Inferior parietal cortex (tissue), 1 donor: ENCODE measurements around the gene ATAD3C.
"Not testable (repeated sequence)": the region's sequence is repeated elsewhere in the genome, so short reads cannot be mapped to it uniquely, and the experiment has no call there.

ENCODE experiments used
- DNase-seq: peaks from one replicate; pipeline ENCODE4 v3.0.0-alpha.2; 2016; ENCODE audit errors: extremely low spot score

ATAD3C gene

DNA sequence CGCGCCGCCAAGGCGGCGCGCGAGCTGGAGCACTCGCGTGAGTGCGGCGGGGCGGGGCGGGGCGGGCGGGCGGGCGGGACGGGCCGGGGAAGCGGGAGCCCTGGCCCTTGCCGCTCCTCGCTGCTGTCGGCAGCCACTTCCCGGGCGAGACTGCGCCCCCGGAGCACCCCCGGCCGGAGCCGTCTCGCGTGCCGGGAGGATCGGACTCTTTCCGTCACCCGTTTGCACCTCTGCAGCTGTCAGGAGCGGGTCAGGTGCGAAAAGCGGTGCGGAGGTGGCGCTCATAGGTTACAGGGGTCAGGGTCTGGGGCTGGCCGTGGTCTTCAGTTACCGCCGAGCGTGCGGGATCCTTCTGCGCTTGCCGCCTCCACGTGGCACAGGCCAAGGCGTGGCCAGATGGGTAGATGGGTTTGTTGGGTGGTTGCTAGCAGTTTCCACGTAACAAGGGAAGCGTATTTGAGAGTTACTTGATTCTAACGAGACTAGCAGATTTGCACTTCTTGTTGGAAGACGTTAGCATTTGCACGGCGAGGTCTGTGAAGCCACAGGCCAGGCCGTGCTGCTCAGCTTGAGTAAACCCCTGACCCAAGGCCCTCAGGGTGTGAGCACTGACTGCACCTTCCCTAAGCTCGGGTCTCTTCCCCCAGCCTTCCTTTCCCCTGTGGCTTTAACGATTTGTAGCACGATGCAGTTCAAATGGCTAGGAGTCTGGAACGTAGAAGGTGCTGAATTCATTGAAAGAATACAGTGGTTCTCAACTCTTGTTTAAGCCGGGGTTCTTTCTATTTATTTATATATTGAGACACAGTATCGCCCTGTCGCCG is 22.8 kb downstream of the ATAD3C start:
- not testable (repeated sequence) for DNase-seq

DNA sequence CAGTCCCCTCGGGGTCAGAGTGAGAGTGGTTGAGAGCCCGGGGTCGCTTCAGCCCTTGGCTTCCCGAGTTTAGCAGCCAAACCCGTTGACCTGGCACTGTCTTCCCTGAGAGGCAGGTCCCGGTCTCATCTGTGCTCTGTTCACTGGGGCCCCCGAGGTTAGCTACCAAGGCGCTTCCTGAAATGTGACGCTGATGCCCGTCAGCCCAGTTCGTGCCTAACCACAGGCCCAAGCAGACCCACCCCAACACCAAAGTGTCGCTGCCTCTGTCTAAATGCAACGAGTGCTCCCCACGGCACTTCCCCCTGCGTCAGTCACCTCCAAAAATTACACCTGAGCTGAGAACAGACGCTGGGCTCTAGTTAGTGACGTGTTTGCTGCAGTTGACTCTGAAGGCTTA is 26.5 kb downstream of the ATAD3C start:
- not testable (repeated sequence) for DNase-seq

DNA sequence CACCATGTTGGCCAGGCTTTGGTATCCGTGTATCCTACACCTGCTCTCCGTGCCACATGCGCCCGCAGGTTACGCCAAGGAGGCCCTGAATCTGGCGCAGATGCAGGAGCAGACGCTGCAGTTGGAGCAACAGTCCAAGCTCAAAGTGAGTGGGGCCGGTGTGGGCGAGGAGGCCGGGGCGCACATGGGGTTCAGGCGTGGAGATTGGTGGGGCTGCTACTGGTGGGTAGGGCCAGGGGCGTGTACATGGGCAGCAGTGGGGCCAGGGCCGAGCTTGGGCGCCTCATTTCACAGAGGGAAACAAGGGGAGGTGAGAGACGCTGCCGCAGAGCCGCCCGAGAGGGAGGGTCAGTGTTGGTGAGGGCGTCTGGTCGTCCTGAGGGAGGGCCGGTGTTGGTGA is 27.7 kb downstream of the ATAD3C start:
- no peak for DNase-seq

DNA sequence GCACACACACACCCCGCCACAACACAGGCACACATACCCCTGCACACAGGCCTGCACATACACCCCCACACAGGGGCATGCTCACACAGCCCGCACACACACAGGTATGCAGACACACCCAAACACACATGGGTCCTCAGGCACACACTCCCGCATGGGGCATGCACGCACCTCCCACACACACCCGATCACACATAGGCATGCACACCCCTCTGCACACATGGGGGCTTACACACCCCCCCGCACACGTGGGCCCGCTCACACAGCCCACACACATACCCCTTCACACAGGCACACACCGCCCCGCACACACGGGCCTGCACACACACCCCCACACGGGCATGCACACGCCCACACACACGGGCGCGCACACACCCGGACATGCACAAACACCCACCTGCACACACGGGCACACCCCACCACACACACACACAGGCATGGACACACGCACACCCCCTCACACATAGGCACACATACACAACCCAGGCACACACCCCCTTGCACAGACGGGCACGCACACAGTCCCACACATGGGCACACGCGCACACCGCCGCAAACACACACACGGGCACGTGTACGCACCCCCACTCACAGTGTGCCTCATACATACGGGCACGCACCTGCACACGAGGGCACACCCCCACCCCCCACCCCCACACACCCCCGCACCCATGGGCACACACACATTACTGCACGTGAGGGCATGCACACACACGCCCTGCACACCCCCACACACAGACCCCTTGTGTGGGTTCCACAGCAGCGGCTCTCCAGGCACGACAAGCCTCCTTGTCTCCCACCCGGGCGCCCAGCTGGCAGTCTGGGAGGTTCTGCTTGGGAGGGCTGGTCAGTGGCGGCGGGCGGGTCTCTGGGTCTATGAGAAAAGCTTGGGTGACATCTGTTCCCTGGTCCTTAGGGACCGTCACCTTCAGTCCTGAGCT is 30.3 kb downstream of the ATAD3C start:
- no peak for DNase-seq

DNA sequence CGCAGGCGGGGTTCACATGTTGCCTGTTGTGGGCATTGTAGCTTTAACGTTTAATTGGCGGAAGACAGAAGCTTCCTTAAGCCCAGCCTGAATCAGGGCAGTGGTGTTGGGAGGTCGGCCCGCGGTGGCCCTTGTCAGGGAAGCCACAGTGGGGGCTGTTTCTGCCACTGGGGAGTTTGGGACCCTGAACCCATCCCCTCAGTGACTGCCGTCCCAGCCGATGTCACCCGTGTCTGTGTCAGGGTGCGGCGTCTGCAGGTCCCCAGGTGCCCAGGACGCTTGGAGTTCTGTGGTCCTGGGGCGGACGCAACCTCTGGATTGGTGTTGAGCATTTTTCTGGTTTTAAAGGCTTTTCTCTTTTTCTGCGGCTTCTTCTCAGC is 31.0 kb downstream of the ATAD3C start:
- not testable (repeated sequence) for DNase-seq

DNA sequence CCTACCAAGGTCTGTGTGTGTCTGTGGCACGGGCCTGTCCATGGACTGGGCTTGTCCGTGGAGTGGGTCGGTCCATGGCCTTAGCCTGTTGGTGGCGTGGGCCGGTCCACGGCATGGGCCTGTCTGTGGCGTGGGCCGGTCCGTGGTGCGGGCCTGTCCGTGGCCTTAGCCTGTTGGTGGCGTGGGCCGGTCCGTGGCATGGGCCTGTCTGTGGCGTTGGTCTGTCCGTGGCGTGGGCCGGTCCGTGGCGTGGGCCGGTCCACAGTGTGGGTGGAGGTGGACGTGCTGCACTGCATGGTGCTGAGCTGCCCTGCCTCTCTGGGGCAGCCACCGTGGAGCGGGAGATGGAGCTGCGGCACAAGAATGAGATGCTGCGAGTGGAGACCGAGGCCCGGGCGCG is 32.3 kb downstream of the ATAD3C start:
- not testable (repeated sequence) for DNase-seq

DNA sequence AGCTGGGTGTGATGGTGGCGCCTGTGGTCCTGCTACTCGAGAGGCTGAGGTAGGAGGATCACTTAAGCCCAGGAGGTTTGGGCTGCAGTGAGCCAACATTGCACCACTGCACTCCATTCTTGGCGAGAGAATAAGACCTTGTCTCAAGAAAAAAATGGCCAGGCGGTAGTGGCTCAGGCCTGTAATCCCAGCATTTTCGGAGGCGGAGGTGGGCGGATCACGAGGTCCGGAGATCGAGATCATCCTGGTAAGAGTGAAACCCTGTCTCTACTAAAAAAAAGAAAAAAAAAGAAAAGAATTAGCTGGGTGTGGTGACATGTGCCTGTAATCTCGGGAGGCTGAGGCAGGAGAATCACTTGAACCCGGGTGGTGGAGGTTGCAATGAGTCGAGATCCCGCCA is 33.4 kb downstream of the ATAD3C start:
- no peak for DNase-seq

DNA sequence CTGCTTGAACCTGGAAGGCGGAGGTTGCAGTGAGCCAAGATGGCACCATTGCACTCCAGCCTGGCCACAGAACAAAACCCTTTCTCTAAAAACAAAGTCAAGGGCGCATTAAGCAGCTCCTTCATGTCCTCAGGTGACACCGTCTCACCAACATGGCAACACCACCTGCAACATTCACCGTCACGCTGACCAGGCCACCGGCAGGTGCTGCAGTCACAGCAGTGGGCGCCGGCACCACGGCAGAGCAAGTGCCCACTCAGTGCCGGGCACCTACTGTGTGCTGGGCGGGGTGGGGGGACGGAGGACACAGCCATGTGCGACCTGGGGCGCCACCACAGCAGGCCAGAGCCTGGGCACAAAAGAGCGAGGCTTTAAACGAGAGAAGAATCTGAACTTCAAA is 34.2 kb downstream of the ATAD3C start:
- no peak for DNase-seq

DNA sequence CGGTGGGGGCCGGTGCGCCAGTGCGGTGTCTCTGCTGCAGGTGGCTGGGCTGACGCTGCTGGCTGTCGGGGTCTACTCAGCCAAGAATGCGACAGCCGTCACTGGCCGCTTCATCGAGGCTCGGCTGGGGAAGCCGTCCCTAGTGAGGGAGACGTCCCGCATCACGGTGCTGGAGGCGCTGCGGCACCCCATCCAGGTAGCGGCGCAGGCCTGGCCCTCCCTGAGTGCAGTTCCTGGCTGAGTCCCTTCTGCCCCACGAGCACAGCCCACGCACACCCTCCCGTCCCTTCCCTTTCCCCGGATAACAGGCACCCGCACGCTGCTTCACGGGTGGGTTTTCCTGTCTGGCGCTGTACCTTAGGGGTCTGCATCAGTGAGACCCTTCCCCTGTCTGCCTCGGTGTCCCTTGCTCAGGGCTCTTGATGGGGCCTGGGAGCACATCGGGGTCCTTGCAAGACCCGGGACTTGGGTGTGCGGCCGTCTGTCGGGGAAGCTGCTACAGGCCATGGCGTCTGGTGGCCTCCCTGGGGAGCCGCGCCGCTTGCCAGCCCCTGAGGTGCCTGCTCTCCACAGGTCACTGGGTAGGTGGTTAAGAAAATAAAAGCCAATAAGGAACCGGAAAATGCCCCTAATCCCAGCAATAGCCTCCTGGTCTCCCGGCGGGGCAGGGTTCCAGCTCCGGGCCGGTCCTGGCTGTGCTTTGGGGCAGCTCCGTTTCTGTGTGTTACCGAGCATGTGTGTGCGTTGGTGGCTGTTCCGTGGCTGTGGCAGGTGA is 35.7 kb downstream of the ATAD3C start:
- DNase-seq, result not testable (repeated sequence)

DNA sequence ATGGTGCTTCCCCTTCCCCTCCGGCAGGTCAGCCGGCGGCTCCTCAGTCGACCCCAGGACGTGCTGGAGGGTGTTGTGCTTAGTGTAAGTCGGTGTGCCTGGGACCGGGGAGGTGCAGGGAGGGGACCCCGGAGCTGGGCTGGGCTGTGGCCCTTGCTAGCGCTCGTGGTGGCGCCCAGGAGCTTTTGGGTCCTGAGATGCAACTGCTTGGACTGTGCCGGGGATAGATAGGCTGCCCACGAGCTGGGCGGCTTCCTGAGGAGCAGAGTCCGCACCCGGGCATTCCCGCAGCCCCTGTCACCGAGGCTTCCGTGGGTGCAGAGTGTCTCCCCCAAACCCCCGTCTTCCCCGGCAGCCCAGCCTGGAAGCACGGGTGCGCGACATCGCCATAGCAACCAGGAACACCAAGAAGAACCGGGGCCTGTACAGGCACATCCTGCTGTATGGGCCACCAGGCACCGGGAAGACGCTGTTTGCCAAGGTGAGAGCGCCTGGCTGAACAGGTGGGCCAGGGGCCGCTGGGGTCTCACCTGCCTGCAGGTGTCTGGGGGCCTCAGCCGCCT is 36.3 kb downstream of the ATAD3C start:
- DNase-seq, result not testable (repeated sequence)

DNA sequence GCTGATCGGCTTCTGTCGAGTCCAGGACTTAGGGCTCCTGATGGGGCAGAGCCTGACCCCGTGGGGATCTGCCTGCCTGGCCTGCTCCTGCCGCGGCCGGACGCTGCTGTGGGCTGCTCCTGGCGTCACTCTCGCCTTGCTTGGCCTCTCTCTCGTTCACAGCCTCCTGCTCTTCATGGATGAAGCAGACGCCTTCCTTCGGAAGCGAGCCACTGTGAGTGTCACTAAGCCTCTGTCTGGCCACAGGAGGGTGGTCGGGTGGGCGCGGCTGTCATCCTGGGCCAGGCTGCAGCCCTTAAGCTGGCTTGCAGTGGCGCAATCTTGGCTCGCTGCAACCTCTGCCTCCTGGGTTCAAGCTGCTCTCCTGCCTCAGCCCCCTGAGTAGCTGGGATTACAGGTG is 38.2 kb downstream of the ATAD3C start:
- DNase-seq, result no peak

DNA sequence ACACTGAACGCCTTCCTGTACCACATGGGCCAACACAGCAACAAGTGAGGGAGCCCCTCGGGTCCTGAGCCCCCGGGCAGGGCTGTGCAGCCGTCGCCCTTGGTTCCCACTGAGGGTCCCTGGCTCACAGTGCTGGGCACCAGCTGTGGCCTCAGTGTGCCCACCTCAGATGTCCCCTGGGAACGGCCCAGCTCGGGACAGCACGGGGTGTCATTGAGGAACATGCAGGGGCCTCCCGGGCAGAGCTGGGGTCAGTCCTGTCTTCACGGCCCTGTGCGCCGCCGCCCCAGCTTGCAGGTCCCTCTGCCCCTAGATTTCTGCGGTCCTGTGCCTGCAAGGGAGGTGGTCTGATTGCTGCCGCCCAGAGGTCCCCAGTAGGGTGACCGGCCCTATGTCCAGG is 39.7 kb downstream of the ATAD3C start:
- DNase-seq, result no peak

DNA sequence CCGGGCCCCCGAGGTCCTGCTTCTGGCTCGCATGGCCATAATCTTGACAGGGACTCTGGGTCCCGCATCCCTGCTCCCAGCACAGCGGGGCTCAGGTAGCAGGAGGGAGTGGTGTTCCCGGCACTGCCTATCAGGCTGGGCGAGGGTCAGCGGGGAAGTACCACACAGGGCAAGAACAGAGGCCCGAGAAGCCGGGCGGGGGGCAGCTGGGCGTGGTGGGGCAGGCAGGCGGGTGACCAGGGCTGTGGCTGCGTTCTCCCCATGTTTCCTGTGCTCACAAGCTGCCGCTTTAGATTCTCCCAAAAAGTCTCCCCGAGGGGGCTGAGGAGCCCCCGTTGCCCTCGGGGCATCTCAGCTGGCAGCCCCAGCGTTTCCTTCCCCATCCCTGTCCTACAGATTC is 40.4 kb downstream of the ATAD3C start:
- DNase-seq, result no peak

DNA sequence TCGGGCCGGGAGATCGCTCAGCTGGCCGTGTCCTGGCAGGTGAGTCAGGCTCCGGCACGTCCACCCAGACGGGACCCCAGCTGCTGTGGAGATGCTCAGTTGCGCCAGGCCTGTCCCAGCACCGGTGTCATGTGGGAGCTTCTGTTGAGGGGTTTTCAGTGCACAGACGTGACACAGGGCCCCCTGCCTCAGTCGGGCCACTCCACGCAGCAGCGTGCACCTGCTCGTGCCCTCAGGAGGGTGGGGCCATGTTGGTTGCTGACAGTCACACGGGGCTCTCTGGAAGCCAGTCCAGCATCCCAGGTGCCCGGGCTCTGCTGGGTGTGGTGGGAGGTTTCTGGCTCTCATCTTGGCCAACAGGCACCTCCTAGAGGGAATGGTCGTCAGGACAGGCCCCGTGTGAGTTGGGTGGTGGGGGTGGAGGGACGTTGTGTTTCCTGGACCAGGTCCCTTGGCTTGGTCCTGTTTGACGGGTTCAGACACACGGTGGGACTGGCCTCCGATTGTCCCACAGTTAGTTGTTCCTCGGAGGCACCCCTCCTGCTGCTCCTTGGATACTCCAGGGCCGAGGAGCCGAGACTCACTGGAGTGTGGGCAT is 41.2 kb downstream of the ATAD3C start:
- DNase-seq, result no peak

DNA sequence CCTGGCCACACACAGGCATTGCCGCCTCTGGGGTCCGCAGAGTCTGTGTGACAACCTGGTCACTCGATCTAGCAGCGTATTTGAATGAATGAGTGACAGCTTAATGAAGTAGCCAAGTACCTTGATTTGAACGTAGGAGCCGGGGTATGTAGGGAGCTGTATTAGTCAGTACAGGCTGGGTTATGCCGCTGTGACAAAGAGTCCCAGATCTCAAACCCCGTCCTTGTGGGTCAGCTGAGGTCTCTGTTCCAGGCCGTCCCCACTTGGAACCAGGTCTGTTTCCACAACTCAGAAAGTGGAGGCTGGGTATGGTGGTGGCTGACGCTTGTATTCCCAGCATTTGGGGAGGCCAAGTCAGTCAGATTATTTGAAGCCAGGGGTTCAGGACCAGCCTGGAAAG is 42.1 kb downstream of the ATAD3C start:
- DNase-seq, result no peak

DNA sequence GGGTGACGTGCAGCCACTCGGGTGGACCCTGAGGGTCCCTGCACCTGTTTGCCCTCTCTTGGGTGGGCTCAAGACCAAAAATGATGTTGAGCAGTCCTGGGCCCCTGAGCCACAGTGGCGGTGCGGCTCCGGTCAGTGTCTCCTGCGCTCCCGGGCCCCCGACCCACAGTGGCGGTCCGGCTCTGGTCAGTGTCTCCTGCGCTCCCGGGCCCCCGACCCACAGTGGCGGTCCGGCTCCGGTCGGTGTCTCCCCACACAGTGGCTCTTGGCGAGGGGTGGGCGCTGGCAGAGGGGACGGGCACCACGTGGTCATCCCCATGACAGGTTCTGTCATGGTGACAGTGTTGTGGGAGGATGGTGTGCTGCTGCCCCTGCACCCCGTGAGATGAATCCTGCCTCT is 44.8 kb downstream of the ATAD3C start:
- not testable (repeated sequence) for DNase-seq

DNA sequence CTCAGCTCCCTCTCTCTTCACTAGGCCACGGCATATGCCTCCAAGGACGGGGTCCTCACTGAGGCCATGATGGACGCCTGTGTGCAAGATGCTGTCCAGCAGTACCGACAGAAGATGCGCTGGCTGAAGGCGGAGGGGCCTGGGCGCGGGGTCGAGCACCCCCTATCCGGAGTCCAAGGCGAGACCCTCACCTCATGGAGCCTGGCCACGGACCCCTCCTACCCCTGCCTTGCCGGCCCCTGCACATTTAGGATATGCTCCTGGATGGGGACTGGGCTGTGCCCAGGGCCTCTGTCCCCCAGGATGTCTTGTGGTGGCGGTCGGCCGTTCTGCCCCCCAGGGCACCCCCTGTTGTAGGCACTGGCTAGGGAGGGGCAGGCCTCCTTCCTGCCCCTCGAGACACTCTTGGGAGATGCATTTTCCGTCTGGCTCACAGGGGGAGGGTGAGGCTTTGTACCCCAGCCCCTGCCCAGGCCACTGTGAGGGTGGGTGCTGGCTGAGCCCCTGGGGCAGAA is 46.0 kb downstream of the ATAD3C start:
- DNase-seq, result not testable (repeated sequence)

DNA sequence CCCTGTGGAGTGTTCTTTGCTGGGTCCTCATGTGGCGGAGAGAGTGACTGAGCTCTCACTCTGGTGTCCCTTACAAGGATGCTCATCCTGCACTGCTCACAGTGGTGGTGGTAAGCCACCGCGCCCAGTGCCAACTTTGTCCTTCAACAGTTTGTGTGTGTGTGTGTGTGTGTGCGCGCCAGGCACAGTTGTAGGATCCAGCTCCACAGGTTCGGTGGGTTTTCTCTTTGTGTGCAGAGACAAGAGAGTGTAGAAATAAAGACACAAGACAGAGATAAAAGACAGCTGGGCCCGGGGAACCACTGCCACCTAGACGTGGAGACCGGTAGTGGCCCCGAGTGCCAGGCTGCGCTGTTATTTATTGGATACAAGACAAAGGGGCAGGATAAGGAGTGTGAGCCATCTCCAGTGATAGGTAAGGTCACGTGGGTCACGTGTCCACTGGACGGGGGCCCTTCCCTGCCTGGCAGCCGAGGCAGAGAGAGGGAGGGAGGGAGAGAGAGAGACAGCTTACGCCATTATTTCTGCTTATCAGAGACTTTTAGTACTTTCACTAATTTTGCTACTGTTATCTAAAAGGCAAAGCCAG is 55.4 kb downstream of the ATAD3C start:
- DNase-seq, result peak; percentile 48

DNA sequence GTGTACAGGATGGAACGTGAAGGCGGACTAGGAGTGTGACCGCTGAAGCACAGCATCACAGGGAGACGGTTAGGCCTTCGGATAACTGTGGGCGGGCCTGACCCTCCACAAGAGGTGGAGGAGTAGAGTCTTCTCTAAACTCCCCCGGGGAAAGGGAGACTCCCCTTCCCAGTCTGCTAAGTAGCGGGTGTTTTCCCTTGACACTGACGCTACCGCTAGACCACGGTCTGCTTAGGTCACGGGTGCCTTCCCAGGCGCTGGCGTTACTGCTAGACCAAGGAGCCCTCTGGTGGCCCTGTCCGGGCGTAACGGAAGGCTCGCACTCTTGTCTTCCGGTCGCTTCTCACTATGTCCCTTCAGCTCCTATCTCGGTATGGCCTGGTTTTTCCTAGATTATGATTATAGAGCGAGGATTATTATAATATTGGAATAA is 55.9 kb downstream of the ATAD3C start:
- peak; percentile 10 for DNase-seq

DNA sequence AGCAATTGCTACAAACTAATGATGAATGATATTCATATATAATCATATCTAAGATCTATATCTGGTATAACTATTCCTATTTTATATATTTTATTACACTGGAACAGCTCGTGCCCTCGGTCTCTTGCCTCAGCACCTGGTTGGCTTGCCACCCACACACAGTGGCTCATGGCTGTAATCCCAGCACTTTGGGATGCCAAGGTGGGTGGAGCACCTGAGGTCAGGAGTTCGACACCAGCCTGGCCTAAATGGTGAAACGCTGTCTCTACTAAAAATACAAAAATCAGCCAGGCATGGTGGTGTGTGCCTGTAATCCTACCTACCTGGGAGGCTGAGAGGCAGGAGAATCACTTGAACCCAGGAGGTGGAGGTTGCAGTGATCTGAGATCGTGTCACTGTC is 56.3 kb downstream of the ATAD3C start:
- DNase-seq, result not testable (repeated sequence)

DNA sequence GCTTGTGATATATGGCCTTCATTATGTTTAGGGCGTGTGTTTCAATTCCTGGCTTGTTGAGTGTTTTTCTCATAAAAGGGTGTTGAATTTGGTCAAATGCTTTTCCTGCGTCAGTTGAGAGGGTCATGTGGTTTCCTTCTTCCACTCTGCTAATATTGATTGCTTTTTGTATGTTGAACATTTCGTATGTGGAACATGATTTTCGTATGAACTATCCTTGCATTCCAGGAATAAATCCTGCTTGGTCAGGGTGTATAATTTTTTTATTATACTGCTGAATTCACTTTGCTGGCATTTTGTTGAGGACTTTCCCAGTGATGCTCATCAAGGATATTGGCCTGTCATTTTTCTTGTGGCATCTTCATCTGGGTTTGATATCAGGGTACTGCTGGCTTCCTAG is 57.8 kb downstream of the ATAD3C start:
- DNase-seq, result no peak
